ENCODE measurements around the gene AP2B1.
"Not testable (repeated sequence)": the region's sequence is repeated elsewhere in the genome, so short reads cannot be mapped to it uniquely, and the experiment has no call there.

The AP2B1 gene

GRCh38 chr17:35577830-35578196, 9.3 kb upstream of the AP2B1 start:
- DNase-seq = no peak

GRCh38 chr17:35578197-35578928, 8.8 kb upstream of the AP2B1 start, which contains the start of gene PEX12:
TSS of gene PEX12 (minus strand) at chr17:35578571. CDS start at chr17:35578021, 550 bp downstream.
- DNase-seq = peak; percentile 92

DNA sequence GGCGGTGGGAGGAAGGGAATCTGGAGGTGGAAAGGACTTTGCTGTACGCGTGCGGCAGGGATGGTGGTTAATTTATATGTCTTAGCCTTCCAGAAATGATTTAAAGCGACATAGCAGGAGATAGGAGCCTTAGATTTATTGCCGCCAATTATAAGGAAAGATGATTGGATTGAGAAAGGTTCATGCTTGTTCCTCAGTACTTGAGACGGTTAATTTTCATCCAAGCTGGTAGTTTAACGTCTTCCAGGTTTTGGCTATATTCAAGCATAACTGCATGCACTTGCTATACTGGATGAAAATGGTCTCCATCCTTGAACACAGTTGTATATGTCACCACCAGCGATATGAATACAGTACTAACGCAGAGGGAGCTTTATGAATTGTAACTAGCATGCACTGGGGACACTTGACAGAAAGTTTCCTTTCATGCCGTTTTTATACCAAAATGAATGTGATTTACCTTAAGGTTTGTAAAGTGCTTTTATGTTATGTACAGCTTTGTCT, 8.1 kb upstream of the AP2B1 start:
- DNase-seq = no peak

DNA sequence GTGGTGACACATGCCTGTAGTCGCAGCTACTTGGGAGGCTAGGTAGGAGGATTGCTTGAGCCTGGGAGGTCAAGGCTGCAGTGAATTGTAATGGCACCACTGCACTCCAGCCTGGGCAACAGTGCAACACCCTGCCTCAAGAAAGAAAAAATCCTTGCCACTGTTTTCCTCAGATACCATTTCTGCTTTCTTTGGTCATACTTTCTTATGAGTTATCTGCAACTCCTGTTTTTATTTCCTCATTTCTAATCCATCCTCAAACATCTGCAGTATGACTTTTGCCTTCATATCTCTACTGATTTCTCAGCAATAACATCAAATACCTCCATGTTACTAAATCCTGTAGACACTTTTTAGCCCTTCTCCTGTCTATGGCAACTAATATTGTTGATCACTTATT, 3.1 kb upstream of the AP2B1 start:
- DNase-seq = no peak

- no peak for DNase-seq
Measured at GRCh38 chr17:35586569-35587073, 501 bp upstream of the AP2B1 start.

GRCh38 chr17:35588196-35588920, 1.2 kb downstream of the AP2B1 start:
- DNase-seq = peak; percentile 27

DNA sequence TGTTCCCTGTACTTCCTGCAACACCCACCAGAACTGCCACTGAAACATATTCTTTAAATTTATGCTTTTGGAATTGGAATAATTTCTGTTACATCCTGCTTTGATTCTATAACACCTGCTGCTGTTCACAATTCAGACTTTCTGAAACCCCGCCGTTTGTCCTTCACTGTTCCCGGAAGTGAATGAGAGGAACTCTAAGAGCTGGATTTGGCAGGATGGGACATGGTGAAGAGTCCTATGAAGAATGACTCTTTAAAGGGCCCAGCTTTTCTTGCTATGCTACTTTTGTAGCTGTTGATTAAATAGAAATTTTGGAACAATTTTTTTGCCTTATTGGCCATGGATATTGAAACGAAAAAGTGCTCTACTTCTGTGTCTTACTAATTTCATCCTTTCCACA, 8.9 kb downstream of the AP2B1 start:
- DNase-seq = no peak

DNA sequence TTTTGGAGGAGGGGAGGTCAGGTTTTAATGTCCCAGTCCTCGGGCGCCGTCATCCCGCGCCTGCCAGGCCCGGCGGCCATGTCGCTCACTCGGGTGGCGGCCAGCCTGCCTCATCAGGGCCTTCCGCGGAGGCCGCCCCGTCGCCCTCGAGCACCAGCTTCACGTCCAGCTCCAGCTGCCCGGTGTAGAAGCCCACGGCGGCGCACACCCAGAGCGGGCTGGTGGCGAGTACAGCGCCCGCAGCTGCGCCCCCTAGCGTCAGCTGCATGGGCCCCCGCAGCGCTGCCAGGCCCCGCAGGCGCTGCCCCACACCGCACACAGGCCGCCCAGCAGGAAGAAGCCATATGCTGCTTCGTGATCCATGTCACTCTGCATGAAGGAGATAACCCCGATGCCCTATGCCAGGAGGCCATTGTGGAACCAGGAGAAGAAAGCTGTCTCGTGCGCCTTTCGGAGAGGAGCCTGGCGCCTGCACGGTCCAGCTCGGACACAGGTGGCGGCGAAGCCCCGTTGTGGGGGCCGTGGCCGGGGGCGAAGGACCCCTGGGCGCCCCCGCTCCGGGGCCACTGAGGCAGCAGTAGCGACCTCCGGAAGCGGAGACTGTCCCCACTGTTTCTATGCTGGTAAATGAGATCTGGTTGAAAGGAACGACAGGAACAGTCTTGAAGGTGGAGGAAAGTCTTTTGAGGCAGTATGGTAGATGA, 9.6 kb downstream of the AP2B1 start:
- DNase-seq = no peak

DNA sequence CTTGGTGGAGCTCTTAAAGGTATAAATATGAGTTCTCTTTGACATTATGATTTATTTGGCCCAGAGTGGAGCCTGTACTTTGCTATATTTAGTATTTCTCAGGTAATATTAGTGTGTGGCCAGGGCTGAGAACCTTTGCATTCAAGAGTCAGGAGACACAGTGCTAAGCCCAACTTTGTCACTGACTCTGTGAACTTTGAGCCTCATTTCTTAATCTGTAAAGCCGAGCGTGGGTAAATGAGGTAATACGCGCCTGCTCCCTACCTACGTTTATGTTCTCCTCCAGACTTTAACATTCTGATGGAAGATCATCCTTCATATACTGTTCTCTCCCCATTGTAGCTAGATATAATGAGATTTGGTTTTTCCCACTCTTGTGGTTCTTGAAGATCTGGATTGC, 10.5 kb downstream of the AP2B1 start:
- no peak for DNase-seq

DNA sequence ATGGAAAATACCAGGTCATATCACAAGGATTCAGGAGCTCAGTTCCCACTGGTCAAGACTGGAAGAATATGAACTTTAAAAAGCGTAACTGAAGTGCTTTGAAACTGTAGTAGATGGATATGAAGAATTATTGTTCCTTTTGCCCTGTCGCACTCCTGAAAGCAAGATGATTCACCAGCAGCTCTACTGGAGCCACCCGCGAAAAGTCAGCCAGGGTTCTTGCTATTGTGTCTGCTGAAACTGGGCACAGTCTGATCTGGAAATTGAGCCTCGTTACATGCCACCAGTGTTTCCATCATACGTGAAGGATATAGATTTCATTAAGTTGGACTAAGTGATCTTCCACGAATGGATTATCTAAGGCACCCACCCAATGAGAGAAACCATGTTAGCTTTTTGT, 16.6 kb downstream of the AP2B1 start:
- DNase-seq = no peak

DNA sequence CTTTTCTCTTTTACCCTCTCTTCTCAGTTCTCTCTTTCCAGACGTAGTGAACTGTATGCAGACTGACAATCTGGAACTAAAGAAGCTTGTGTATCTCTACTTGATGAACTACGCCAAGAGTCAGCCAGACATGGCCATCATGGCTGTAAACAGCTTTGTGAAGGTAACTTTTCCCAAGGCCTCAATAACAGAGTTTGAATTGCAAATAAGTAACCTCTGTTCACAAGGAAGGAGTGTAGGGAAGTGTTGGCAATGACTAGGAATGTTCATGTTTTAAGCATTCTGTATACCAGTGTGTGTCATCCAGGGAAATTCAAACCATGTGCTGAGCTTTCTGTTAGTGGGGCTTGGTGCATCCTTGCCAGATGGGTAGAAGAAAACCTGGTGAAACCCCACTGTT, 18.6 kb downstream of the AP2B1 start:
- DNase-seq = no peak

DNA sequence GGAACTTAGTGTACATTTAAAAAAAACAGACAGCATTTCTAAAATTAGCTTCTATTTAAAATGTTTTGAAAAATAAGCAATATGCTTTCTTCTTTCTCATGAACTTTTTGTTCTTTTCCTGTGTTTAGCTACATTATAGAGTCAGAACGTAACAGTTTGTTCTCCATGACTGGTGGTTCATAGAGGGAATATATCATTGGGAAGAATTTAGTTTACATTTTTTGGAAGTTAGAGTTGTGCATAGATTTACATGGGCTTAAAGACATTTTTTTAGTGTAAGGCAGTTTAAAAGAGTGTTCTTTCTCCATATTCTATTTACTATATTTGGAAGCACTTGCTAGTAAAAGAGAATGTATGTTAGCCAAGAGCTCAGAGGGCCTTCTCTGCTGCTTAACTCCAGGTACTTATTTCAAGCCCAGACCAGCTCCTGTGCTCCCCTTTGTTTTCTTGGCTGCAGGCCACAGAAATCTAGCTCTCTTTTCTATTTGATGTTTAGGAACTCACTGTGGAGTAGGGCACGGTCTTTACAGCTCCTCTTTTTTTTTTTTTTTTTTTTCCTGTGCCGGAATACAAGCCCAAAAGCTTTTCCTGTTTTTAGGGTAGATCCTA, 20.2 kb downstream of the AP2B1 start:
- DNase-seq = no peak

DNA sequence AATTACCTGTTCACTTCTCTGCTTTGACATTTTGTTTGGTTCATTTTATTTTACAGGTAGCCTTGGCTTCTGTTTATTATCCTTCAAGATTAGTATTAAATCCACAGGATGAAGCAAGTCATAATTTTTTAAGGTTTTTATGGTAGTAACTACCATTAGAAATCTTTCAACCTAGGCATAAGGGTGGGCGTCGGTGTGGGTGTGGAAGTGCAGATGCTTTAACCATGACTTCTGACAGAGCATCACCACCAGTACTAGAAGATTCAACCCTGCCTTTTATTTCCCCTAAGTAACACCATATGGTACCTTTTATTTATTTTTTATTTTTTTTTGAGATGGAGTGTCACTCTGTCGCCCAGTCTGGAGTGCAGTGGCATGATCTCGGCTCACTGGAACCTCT, 22.7 kb downstream of the AP2B1 start:
- no peak for DNase-seq

DNA sequence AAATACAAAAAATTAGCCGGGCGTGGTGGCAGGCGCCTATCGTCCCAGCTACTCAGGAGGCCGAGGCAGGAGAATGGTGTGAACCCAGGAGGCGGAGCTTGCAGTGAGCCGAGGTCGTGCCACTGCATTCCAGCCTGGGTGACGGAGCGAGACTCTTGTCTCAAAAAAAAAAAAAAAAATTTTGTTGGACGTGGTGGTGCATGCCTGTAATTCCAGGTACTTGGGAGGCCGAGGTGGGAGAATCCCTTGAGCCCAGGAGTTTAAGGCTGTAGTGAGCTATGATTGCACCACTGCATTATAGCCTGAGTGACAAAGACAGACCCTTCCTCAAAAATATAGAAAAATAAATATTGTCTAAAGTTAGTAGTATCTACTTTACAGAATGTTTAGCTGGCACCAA, 23.6 kb downstream of the AP2B1 start:
- DNase-seq = not testable (repeated sequence)

- DNase-seq = peak; percentile 48
Measured at GRCh38 chr17:35612924-35613521, 25.9 kb downstream of the AP2B1 start.

DNA sequence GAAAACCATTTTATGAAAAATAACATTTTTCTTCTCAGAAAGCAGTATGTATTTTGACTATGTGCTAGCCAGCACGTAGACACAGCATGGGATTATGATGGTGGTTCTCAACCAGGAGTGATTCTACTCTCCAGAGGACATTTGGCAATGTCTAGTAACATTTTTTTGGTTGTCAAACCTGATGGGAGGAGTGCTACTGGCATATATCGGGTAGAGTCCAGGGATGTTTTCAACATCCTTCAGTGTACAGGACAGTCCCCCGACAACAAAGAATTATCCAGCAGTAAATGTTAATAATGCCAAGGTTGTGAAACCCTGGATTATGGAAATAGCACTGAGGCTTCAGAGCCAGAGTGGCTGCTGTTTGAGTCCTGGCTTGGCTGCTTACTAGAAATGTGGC, 27.7 kb downstream of the AP2B1 start:
- no peak for DNase-seq

DNA sequence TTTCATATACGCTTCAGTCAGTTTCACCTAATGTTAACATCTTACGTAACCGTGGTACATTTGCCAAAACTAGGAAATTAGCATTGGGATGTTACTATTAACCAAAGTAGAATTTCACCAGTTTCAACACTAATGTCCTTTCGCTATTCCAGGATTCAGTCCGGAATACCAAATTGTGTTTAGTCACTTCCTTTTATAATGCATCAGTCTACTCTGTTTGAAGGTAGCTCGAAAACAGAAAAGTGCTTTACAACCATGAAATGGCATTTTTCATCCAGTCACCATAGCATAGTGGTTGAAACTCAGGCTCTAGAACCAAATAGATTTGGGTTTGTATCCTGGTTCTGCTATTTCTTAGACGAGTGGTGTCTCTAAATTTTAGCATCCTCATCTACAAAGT, 29.4 kb downstream of the AP2B1 start:
- DNase-seq = no peak

DNA sequence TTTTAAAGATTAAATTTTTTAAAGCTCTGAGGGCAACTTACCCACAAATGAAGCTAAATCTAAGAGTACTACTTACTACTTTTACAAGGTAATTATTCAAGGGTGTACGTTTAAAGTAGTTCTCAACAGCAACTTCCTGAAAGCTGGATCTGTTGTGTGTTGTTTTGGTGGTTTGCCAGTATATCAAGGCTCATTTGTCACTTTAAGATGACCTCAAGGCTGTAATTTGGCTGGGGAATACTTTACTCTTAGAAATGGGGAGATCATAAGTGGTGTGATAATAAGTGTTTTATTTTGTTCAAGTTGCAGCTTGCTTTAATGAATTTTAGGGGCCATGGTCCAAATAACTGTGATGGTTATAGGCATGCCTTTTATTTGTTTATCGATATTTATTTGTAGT, 30.4 kb downstream of the AP2B1 start:
- no peak for DNase-seq

DNA sequence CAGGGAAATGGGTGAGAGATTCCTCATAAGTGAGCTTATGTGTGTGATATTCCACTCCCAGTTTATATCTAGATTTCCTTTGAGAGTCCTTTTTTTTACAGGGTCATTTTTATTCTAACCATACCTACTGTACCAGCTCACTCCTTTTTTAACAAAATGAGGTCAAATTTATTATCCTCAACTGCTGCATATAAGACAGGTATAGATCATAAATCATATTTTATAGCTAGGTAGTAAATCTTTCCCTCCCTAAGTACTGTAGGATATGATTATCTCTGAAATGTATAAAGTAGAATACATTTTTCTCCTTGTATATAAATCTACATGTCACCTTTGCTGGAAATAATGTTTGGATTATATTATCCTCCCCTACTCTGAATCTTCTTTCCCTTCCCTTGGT, 31.5 kb downstream of the AP2B1 start:
- DNase-seq = no peak

DNA sequence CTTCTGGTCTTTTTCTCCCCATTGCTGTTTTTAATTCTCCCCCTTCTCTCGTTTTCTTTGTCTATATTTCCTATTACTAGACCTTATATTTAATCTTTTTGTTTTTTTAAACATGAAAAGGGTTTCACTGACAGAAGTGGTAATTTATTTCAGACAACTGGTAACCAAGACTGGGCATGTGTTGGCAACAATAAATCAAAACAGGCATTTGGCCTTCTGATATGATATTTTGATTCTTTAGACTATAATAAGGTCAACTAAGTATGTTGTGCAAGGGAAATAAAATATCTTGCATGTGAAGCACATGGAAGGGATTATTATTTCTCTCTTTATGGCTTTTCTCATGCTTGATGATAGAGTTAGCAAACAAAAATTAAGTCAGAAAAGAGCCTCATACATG, 34.6 kb downstream of the AP2B1 start:
- DNase-seq = no peak

DNA sequence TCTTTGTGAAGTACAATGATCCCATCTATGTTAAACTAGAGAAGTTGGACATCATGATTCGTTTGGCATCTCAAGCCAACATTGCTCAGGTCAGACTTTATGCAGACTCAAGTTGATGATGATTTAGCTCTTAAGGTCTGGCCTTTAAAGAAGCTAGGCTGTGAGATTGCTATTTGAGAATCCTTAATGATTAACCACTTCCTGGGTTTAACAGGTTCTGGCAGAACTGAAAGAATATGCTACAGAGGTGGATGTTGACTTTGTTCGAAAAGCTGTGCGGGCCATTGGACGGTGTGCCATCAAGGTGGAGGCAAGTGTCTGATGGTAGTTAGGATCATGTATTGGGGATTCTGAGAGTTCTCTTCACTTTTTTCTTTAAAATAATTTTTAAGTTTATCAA, 40.3 kb downstream of the AP2B1 start:
- DNase-seq = no peak

DNA sequence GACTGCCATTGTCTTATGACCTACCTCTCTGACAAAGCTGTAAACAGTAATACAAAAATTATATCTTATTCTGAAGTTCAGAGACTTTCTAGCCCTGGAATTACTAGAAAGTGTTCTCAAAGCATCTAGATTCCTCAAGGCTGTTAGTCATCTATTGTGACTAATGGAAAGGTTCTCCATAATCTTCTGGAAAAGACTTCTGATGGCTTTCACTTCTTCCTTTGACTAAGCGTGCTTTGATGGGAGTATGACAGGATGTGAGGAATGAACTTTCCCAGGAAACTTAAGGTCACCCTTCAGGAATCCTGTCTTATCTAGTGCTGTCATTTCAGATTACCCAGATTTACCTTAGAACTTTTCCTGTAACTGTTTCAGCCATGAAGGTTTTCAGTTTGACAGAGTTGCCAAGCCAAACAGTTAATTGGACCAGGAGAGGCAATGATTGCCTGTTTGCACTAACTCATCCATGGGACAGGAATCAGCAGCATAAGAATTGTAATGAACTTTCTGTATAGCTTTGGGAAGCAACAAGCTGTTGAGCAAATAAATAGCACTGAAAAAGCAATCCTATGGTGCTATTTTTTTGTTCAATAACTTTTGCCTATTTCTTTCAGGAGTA, 43.5 kb downstream of the AP2B1 start:
- no peak for DNase-seq

Measured in CD4-positive, alpha-beta T cell treated with Interleukin-10 for 1 hour (primary cell).